Measurements from ENCODE around the gene MMP20.

The MMP20 gene

GRCh38 chr11:102615894-102616432 is 9.2 kb downstream of the MMP20 start:
- Histone ChIP-seq H3K4me1 (ENCODE audit: insufficient read depth, low read length) (no peaks in the 10 kb centered on the region), H3K36me3 (ENCODE audit: insufficient read depth, low read length) (no peaks in the 10 kb centered on the region), H3K9me3 (ENCODE audit: low read length) (no peaks in the 10 kb centered on the region), H3K27me3 (ENCODE audit: insufficient read depth, low read length) (no peaks in the 10 kb centered on the region), H3K4me3 (ENCODE audit: low read length) (no peak overlapping the region), H2AFZ (ENCODE audit: low read depth, low read length) (no peak overlapping the region)

- no peak overlapping the region for H3K4me3 ChIP-seq (ENCODE audit: low read length)
- H2AFZ ChIP-seq (ENCODE audit: low read depth, low read length): no peak overlapping the region
- no peaks in the 10 kb centered on the region for H3K9me3 ChIP-seq (ENCODE audit: low read length)
- H3K27me3 ChIP-seq (ENCODE audit: insufficient read depth, low read length): no peaks in the 10 kb centered on the region
- no peaks in the 10 kb centered on the region for H3K36me3 ChIP-seq (ENCODE audit: insufficient read depth, low read length)
- H3K4me1 ChIP-seq (ENCODE audit: insufficient read depth, low read length): no peaks in the 10 kb centered on the region
Measured at GRCh38 chr11:102615077-102615893, 9.8 kb downstream of the MMP20 start.

- H2AFZ ChIP-seq (ENCODE audit: low read depth, low read length): no peak overlapping the region
Measured at GRCh38 chr11:102614485-102614884, 10.6 kb downstream of the MMP20 start.

DNA sequence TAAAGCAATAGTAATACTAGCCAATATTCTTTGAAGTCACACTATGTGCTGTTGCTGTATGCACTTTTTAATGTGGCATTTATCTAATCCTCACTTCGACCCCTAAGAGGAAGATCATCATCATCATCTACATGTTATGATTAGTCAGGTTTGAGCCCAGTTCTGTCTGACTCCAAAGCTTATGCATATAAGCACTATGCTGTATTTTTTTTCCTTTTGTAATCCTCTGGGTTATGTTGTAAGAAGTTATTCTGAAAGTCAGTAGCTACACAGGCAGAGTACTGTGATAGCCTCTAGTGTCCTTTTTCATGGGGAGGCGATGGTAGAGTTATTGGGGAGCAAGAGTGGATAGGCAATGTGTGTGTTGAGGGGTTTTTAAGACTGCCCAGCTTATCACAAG is 11.1 kb downstream of the MMP20 start:
- Histone ChIP-seq H3K27me3 (ENCODE audit: insufficient read depth, low read length) (no peaks in the 10 kb centered on the region), H3K4me1 (ENCODE audit: insufficient read depth, low read length) (no peaks in the 10 kb centered on the region), H3K36me3 (ENCODE audit: insufficient read depth, low read length) (no peaks in the 10 kb centered on the region), H3K9me3 (ENCODE audit: low read length) (no peaks in the 10 kb centered on the region), H3K4me3 (ENCODE audit: low read length) (no peak overlapping the region), H2AFZ (ENCODE audit: low read depth, low read length) (no peak overlapping the region)

More at GRCh38 chr11:102614485-102614884, 10.6 kb downstream of the MMP20 start:
- Histone ChIP-seq H3K9me3 (ENCODE audit: low read length) (no peaks in the 10 kb centered on the region), H3K4me3 (ENCODE audit: low read length) (no peak overlapping the region), H3K27me3 (ENCODE audit: insufficient read depth, low read length) (no peaks in the 10 kb centered on the region), H3K4me1 (ENCODE audit: insufficient read depth, low read length) (no peaks in the 10 kb centered on the region), H3K36me3 (ENCODE audit: insufficient read depth, low read length) (no peaks in the 10 kb centered on the region)

GRCh38 chr11:102613450-102613849 is 11.7 kb downstream of the MMP20 start:
- no peak overlapping the region for H3K4me3 ChIP-seq (ENCODE audit: low read length)
- H3K36me3 ChIP-seq (ENCODE audit: insufficient read depth, low read length): no peaks in the 10 kb centered on the region
- H3K4me1 ChIP-seq (ENCODE audit: insufficient read depth, low read length): no peaks in the 10 kb centered on the region
- no peaks in the 10 kb centered on the region for H3K9me3 ChIP-seq (ENCODE audit: low read length)
- no peak overlapping the region for H2AFZ ChIP-seq (ENCODE audit: low read depth, low read length)
- H3K27me3 ChIP-seq (ENCODE audit: insufficient read depth, low read length): no peaks in the 10 kb centered on the region

DNA sequence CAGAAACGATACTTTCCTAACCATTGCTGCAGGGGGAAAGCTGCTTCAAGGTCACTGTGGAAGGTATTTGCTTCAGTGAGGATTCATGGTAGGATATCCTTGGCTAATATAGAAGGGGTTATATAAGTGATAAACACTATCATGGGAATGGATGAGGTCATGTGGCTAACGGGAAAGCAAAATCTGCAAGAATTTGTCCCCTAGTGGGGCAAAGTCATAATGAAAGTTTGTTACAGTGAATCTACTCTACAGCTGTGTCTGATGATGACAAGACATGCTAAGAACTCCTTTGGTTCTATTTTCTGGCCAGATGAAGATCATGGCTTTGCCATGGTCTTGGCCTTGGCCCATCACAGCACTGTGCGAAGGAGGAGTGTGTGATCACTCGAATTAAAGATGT is 13.8 kb downstream of the MMP20 start:
- Histone ChIP-seq H2AFZ (ENCODE audit: low read depth, low read length) (no peak overlapping the region), H3K36me3 (ENCODE audit: insufficient read depth, low read length) (no peaks in the 10 kb centered on the region), H3K27me3 (ENCODE audit: insufficient read depth, low read length) (no peaks in the 10 kb centered on the region), H3K4me1 (ENCODE audit: insufficient read depth, low read length) (no peaks in the 10 kb centered on the region), H3K9me3 (ENCODE audit: low read length) (no peaks in the 10 kb centered on the region), H3K4me3 (ENCODE audit: low read length) (no peak overlapping the region)

DNA sequence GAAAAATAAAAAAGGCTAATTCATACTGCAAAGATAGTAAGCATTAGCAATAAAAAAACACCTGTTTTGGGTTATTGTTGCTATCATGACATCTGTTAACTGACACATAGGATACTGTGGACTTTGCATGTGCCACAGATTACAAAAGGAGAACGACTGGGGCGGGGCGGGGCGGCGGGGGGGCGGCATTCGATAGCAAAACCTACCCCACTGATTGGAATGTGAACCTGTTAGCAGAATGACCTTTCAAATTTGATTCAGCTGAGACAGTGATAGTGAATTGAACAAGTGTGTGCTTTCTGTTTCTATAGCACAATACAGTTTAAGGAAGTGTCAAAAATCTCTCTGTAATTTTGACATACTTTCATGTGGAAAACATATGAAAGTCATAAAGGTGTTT is 14.9 kb downstream of the MMP20 start:
- H2AFZ ChIP-seq (ENCODE audit: low read depth, low read length): no peak overlapping the region
- H3K4me1 ChIP-seq (ENCODE audit: insufficient read depth, low read length): no peaks in the 10 kb centered on the region
- no peaks in the 10 kb centered on the region for H3K9me3 ChIP-seq (ENCODE audit: low read length)
- no peaks in the 10 kb centered on the region for H3K27me3 ChIP-seq (ENCODE audit: insufficient read depth, low read length)
- no peak overlapping the region for H3K4me3 ChIP-seq (ENCODE audit: low read length)
- no peaks in the 10 kb centered on the region for H3K36me3 ChIP-seq (ENCODE audit: insufficient read depth, low read length)

- Histone ChIP-seq H3K27me3 (ENCODE audit: insufficient read depth, low read length) (no peaks in the 10 kb centered on the region), H3K9me3 (ENCODE audit: low read length) (no peaks in the 10 kb centered on the region), H3K36me3 (ENCODE audit: insufficient read depth, low read length) (no peaks in the 10 kb centered on the region), H3K4me1 (ENCODE audit: insufficient read depth, low read length) (no peaks in the 10 kb centered on the region), H3K4me3 (ENCODE audit: low read length) (no peak overlapping the region), H2AFZ (ENCODE audit: low read depth, low read length) (no peak overlapping the region)
Measured at GRCh38 chr11:102608699-102609098, 16.4 kb downstream of the MMP20 start.

GRCh38 chr11:102604875-102605274 is 20.3 kb downstream of the MMP20 start:
- H3K27me3 ChIP-seq (ENCODE audit: insufficient read depth, low read length): no peaks in the 10 kb centered on the region
- no peak overlapping the region for H3K4me3 ChIP-seq (ENCODE audit: low read length)
- H3K36me3 ChIP-seq (ENCODE audit: insufficient read depth, low read length): no peaks in the 10 kb centered on the region
- no peak overlapping the region for H2AFZ ChIP-seq (ENCODE audit: low read depth, low read length)
- H3K4me1 ChIP-seq (ENCODE audit: insufficient read depth, low read length): peaks cover 5% of the 10 kb centered on the region
- H3K9me3 ChIP-seq (ENCODE audit: low read length): no peaks in the 10 kb centered on the region

- Histone ChIP-seq H3K4me3 (ENCODE audit: low read length) (no peak overlapping the region), H3K9me3 (ENCODE audit: low read length) (no peaks in the 10 kb centered on the region), H2AFZ (ENCODE audit: low read depth, low read length) (no peak overlapping the region), H3K27me3 (ENCODE audit: insufficient read depth, low read length) (no peaks in the 10 kb centered on the region), H3K36me3 (ENCODE audit: insufficient read depth, low read length) (no peaks in the 10 kb centered on the region), H3K4me1 (ENCODE audit: insufficient read depth, low read length) (peaks cover 5% of the 10 kb centered on the region)
Measured at GRCh38 chr11:102604011-102604410, 21.1 kb downstream of the MMP20 start.

DNA sequence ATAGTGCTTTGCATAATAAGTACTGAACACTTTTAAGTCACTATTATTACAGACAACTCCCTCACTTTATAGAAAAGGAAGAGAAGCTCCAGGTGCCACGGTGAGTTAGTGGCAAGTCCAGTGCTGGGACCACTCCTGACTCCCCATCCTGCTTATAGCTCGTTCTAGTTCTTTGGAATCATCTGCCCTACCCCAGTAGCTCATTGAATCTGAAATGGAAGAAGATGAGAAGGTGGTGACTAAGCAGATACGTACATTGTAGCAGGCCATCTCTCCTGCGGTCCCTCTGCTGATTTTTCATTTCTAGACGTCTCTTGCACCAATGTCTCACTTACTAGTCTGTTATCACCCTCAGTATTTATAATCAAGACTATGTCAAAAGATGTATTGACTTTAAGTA is 21.6 kb downstream of the MMP20 start:
- Histone ChIP-seq H3K36me3 (ENCODE audit: insufficient read depth, low read length) (no peaks in the 10 kb centered on the region), H3K4me3 (ENCODE audit: low read length) (no peak overlapping the region), H3K4me1 (ENCODE audit: insufficient read depth, low read length) (peaks cover 5% of the 10 kb centered on the region), H3K9me3 (ENCODE audit: low read length) (no peaks in the 10 kb centered on the region), H2AFZ (ENCODE audit: low read depth, low read length) (no peak overlapping the region), H3K27me3 (ENCODE audit: insufficient read depth, low read length) (no peaks in the 10 kb centered on the region)

DNA sequence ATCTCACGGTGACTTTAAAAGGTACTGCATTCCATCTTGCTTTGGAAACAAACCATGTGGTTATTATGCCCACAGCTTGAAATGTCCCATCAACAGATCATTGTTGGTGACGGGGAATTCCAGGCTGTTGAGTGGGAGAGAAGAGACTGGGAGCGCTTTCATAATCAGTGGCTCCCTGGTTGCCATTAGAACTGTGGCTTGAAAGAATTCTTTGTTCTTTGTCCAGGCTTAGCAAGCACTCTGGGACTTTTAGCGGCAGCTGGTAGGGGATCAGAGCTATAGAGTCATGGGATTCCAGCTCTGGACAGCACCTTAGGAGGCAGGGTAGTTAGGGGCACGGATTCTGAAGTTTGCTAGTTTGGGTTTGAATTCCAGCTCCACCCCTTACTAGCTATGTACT is 22.0 kb downstream of the MMP20 start:
- Histone ChIP-seq H3K36me3 (ENCODE audit: insufficient read depth, low read length) (no peaks in the 10 kb centered on the region), H3K4me3 (ENCODE audit: low read length) (no peak overlapping the region), H3K27me3 (ENCODE audit: insufficient read depth, low read length) (no peaks in the 10 kb centered on the region), H2AFZ (ENCODE audit: low read depth, low read length) (peak overlapping the region; percentile 22), H3K4me1 (ENCODE audit: insufficient read depth, low read length) (peaks cover 5% of the 10 kb centered on the region), H3K9me3 (ENCODE audit: low read length) (no peaks in the 10 kb centered on the region)

GRCh38 chr11:102600666-102601065 is 24.5 kb downstream of the MMP20 start:
- Histone ChIP-seq H3K4me1 (ENCODE audit: insufficient read depth, low read length) (peaks cover 5% of the 10 kb centered on the region), H3K9me3 (ENCODE audit: low read length) (no peaks in the 10 kb centered on the region), H3K27me3 (ENCODE audit: insufficient read depth, low read length) (no peaks in the 10 kb centered on the region), H3K4me3 (ENCODE audit: low read length) (no peak overlapping the region), H2AFZ (ENCODE audit: low read depth, low read length) (no peak overlapping the region), H3K36me3 (ENCODE audit: insufficient read depth, low read length) (no peaks in the 10 kb centered on the region)

Data from neuron (in vitro differentiated cells).